NCI-H187 (cell line): ENCODE data around the gene OPALIN.

Source experiments
- DNase-seq, 2 experiments: peaks; one replicate each; lab custom pipeline; 2025; lab: John Stamatoyannopoulos, UW

The OPALIN gene

GRCh38 chr10:96358851-96359540, at the start of gene OPALIN:
TSS of gene OPALIN (minus strand) at chr10:96359002. CDS start at chr10:96358896, 106 bp downstream.
- DNase-seq = no peak

GRCh38 chr10:96408201-96408600, 49.4 kb upstream of the OPALIN start:
- no peak for DNase-seq

GRCh38 chr10:96407560-96408069, 48.8 kb upstream of the OPALIN start:
- no peak for DNase-seq

- DNase-seq = no peak
Observed at GRCh38 chr10:96406091-96406490, 47.3 kb upstream of the OPALIN start.

GRCh38 chr10:96402417-96403305, 43.9 kb upstream of the OPALIN start:
- DNase-seq = no peak

- DNase-seq = no peak
Observed at GRCh38 chr10:96401036-96401435, 42.2 kb upstream of the OPALIN start.

- DNase-seq = no peak
Observed at GRCh38 chr10:96400465-96400864, 41.7 kb upstream of the OPALIN start.

GRCh38 chr10:96397902-96398301, 39.1 kb upstream of the OPALIN start:
- no peak for DNase-seq

- DNase-seq = no peak
Observed at GRCh38 chr10:96395931-96396877, 37.4 kb upstream of the OPALIN start.

- no peak for DNase-seq
Observed at GRCh38 chr10:96390460-96390864, 31.7 kb upstream of the OPALIN start.

GRCh38 chr10:96389785-96390184, 31.0 kb upstream of the OPALIN start:
- DNase-seq = no peak

GRCh38 chr10:96387601-96388000, 28.8 kb upstream of the OPALIN start:
- DNase-seq = no peak

- no peak for DNase-seq
Observed at GRCh38 chr10:96387161-96387560, 28.4 kb upstream of the OPALIN start.

GRCh38 chr10:96384506-96384905, 25.7 kb upstream of the OPALIN start:
- no peak for DNase-seq

GRCh38 chr10:96380821-96381220, 22.0 kb upstream of the OPALIN start:
- DNase-seq = no peak

- DNase-seq = no peak
Observed at GRCh38 chr10:96379758-96380157, 21.0 kb upstream of the OPALIN start.

- no peak for DNase-seq
Observed at GRCh38 chr10:96378741-96379140, 19.9 kb upstream of the OPALIN start.

- no peak for DNase-seq
Observed at GRCh38 chr10:96377816-96378294, 19.1 kb upstream of the OPALIN start.

GRCh38 chr10:96376483-96376882, 17.7 kb upstream of the OPALIN start:
- no peak for DNase-seq

- DNase-seq = peak; percentile 56 to 59
Observed at GRCh38 chr10:96374985-96375830, 16.4 kb upstream of the OPALIN start.

GRCh38 chr10:96374639-96374984, 15.8 kb upstream of the OPALIN start:
- DNase-seq = no peak
